Neural cell (in vitro differentiated cells): ENCODE results near the gene DNAJC16.

ENCODE experiments used
- EP300 ChIP-seq: fragments of 450-650 bp; conservative IDR thresholded peaks from 2 replicates; pipeline ENCODE4 v1.6.1; 2014; ENCODE audit warnings: antibody characterized with exemption, mild to moderate bottlenecking, moderate library complexity; ENCODE audit not compliant: poor library complexity, severe bottlenecking
- EZH2 ChIP-seq: fragments of 200-600, 300-800 bp; shearing (Covaris generic), sonication (generic); IDR thresholded peaks from 2 replicates; pipeline ENCODE4 v1.6.1; 2014; ENCODE audit warnings: antibody characterized with exemption, low read length, borderline replicate concordance, mild to moderate bottlenecking; ENCODE audit not compliant: insufficient read depth, poor library complexity, severe bottlenecking
- MXI1 ChIP-seq: fragments of 450-650 bp; conservative IDR thresholded peaks from 2 replicates; pipeline ENCODE4 v1.6.1; 2014; ENCODE audit warnings: antibody characterized with exemption, mild to moderate bottlenecking; ENCODE audit not compliant: poor library complexity, severe bottlenecking
- POLR2AphosphoS5 ChIP-seq: IDR thresholded peaks from 2 replicates; pipeline ENCODE4 v1.6.1; 2012
- RAD21 ChIP-seq: fragments of 450-650 bp; conservative IDR thresholded peaks from 2 replicates; pipeline ENCODE4 v1.6.1; 2014; ENCODE audit warnings: antibody characterized with exemption, mild to moderate bottlenecking, moderate library complexity
- SMC3 ChIP-seq: fragments of 450-650 bp; conservative IDR thresholded peaks from 2 replicates; pipeline ENCODE4 v1.6.1; 2014; ENCODE audit warnings: antibody characterized with exemption, mild to moderate bottlenecking, moderate library complexity; ENCODE audit not compliant: poor library complexity
- TAF1 ChIP-seq: IDR thresholded peaks from 2 replicates; pipeline ENCODE4 v1.6.1; 2012; ENCODE audit warnings: low read depth
- TF ChIP-seq, protein P1 (sequence below): fragments of 450-650 bp; IDR thresholded peaks from 2 replicates; pipeline ENCODE4 v1.5.1; 2014; ENCODE audit warnings: antibody characterized with exemption, mild to moderate bottlenecking, moderate library complexity; ENCODE audit not compliant: poor library complexity, severe bottlenecking
- TF ChIP-seq, protein P2 (sequence below): IDR thresholded peaks from 2 replicates; pipeline ENCODE4 v1.6.1; 2012; ENCODE audit warnings: borderline replicate concordance

DNA sequence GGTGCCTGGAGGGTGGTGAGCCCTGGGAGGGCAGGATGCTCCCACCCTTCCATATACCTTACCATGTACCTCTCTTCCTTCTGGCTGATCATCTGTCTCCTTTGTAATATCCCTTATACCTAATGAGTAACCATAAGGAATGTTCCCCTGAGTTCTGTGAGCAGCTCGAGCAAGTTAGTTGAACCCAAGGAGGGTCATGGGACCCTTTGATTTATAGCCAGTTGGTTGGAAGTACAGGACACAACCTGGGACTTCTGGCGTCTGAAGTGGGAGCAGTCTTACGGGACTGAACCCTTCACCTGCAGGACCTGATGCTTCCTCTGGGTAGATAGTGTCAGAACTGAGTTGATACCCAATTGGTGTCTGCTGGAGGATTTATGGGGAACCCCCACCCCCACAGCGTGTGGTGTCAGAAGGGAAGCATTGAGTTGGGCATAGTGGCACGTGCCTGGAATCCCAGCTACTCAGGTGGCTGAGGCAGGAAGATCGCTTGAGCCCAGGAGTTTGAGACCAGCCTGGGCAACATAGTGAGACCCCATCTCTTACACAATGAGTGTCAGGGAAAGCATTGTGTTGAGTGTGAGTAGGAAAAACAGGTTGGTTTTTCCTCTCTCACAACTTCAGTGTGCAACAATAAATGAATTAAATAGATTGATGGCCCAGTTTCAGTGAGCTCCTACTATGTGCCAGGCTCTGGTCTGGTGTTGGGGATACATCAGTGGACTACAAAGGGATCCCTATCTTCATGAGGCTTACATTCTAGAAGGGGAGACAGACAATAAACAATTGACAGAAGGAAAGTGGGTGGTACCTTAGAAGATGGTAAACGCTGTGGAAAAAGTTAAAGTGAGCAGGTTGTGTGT is 16.0 kb downstream of the DNAJC16 start:
- TF ChIP-seq POLR2AphosphoS5 = no peak
- TF ChIP-seq, protein P1, sequence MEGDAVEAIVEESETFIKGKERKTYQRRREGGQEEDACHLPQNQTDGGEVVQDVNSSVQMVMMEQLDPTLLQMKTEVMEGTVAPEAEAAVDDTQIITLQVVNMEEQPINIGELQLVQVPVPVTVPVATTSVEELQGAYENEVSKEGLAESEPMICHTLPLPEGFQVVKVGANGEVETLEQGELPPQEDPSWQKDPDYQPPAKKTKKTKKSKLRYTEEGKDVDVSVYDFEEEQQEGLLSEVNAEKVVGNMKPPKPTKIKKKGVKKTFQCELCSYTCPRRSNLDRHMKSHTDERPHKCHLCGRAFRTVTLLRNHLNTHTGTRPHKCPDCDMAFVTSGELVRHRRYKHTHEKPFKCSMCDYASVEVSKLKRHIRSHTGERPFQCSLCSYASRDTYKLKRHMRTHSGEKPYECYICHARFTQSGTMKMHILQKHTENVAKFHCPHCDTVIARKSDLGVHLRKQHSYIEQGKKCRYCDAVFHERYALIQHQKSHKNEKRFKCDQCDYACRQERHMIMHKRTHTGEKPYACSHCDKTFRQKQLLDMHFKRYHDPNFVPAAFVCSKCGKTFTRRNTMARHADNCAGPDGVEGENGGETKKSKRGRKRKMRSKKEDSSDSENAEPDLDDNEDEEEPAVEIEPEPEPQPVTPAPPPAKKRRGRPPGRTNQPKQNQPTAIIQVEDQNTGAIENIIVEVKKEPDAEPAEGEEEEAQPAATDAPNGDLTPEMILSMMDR = no peak
- no peak for TF ChIP-seq EZH2
- TF ChIP-seq MXI1 = no peak
- TF ChIP-seq EP300 = no peak
- no peak for TF ChIP-seq SMC3
- TF ChIP-seq TAF1 = no peak
- TF ChIP-seq RAD21 = no peak
- TF ChIP-seq, protein P2, sequence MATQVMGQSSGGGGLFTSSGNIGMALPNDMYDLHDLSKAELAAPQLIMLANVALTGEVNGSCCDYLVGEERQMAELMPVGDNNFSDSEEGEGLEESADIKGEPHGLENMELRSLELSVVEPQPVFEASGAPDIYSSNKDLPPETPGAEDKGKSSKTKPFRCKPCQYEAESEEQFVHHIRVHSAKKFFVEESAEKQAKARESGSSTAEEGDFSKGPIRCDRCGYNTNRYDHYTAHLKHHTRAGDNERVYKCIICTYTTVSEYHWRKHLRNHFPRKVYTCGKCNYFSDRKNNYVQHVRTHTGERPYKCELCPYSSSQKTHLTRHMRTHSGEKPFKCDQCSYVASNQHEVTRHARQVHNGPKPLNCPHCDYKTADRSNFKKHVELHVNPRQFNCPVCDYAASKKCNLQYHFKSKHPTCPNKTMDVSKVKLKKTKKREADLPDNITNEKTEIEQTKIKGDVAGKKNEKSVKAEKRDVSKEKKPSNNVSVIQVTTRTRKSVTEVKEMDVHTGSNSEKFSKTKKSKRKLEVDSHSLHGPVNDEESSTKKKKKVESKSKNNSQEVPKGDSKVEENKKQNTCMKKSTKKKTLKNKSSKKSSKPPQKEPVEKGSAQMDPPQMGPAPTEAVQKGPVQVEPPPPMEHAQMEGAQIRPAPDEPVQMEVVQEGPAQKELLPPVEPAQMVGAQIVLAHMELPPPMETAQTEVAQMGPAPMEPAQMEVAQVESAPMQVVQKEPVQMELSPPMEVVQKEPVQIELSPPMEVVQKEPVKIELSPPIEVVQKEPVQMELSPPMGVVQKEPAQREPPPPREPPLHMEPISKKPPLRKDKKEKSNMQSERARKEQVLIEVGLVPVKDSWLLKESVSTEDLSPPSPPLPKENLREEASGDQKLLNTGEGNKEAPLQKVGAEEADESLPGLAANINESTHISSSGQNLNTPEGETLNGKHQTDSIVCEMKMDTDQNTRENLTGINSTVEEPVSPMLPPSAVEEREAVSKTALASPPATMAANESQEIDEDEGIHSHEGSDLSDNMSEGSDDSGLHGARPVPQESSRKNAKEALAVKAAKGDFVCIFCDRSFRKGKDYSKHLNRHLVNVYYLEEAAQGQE = no peak
